GM19468 (cell line): ENCODE data around the gene CT45A9.
"Not testable (repeated sequence)": the region's sequence is repeated elsewhere in the genome, so short reads cannot be mapped to it uniquely, and the experiment has no call there.

Experiments
- ATAC-seq: cut with Tn5 transposase; IDR thresholded peaks from one replicate; pipeline ENCODE4 v1.9.1; 2021; ENCODE audit warnings: mild to moderate bottlenecking, moderate library complexity, moderate number of reproducible peaks; ENCODE audit not compliant: unreplicated experiment; ENCODE audit errors: extremely low read depth

CT45A9 gene, protein sequence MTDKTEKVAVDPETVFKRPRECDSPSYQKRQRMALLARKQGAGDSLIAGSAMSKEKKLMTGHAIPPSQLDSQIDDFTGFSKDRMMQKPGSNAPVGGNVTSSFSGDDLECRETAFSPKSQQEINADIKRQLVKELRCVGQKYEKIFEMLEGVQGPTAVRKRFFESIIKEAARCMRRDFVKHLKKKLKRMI

DNA sequence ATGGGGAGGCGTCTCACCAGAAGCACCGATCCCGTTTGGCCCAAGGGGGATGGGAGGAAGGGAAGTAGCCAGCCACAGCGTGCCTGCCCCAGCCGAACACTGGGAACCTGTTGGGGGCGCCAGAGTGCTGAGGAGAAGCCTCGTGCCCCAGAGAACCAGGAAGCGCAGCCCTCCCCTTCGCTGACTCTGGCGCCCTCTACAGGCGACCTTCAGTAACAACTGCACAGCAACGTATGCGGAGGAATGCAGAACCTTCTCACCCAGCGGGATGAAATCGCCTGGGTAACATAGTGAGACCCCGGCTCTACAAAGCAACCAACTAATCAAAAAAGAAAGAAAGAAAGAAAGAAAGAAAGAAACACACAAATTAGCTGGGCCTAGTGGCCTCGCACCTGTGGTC, at the start of gene CT45A9:
CT45A9 (minus strand) TSS at position 101 of the 400 bp plus-strand sequence. CDS start 3,751 bp downstream, outside the sequence.
- not testable (repeated sequence) for ATAC-seq

DNA sequence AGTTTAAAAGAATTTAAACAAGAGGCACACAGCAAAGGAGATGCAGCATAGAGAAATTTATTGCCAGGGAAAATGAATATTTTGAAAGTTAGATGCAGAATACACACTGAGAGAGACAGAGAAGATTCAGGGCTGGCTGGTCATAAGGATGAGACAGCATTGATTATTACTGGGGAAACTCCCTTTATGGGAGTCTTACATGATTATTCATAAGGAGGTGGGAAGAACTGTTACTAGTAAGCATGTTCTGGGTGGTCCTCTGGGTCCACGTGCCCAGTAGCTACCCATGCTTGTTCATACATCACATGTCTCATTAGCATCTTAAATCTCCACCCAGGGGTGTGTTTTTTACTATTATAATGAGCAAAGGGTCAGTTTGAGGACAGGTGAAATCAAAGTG, 48.9 kb upstream of the CT45A9 start:
- not testable (repeated sequence) for ATAC-seq

DNA sequence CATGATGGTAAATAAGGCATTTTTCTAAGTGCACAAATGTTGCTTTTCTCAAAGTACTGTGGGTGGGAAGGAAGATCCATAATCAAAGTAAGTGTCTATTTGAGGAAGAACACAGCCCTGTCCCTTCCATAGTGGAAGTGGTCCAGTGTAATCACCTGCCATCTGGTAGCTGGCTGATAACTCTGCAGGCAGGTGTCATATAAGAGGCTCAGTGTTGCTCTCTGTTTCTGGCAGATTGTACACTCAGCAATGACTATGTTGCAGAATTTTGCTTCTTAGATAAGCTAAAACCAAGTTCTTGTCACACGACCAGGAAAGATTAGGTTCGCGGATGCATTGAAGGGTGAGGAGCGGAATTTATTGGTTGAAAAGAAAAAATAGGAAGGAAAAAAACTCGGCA, 42.8 kb upstream of the CT45A9 start:
- no peak for ATAC-seq

DNA sequence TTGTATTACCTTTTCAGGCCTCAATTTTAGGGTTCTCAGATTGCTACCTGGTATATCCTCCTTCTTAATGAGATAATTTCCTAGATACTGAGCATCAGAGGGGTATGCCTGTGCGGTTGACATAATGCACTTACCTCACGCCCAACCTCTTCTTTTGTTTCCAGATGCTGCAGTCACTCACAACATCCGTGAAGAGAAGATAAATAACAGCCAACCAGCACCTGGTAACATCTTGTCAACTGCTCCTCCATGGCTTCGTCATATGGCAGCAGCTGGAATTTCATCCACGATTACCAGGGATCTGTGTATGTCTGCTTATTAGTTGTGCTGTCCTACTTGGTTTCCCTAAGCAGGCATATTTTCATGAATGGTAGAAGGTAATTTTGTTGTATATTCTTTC, 38.6 kb upstream of the CT45A9 start:
- ATAC-seq = no peak

DNA sequence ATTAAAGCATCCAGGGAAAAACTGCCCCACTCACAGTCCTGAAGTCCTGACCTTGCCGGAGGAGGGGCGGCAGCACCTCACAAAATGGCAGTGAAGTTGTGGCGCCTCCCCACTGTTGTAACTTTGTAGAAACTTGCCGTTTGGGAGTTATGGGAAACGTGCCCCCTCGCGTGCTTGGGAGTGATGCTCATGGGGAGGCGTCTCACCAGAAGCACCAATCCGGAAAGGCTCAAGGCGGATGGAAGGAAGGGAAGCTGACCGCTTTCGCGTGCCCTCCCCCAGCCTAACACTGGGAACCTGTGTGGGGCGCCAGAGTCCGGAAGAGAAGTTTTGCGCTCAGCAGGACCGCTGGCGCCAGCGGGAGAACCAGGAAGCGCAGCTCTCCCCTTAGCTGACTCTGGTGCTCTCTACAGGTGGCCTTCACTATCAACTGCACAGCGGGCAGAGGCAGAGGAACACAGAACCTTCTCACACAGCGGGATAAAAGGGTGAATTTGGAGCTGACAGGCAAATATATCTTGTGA, 21.7 kb upstream of the CT45A9 start, which contains the start of the genes CT45A10 and SAGE1:
CT45A10 (minus strand) TSS at position 151 of the 524 bp plus-strand sequence. CDS start 8,100 bp downstream, outside the sequence.
SAGE1 (plus strand) TSS at position 423 of the 524 bp plus-strand sequence. CDS start 2,527 bp downstream, outside the sequence.
- no peak for ATAC-seq

DNA sequence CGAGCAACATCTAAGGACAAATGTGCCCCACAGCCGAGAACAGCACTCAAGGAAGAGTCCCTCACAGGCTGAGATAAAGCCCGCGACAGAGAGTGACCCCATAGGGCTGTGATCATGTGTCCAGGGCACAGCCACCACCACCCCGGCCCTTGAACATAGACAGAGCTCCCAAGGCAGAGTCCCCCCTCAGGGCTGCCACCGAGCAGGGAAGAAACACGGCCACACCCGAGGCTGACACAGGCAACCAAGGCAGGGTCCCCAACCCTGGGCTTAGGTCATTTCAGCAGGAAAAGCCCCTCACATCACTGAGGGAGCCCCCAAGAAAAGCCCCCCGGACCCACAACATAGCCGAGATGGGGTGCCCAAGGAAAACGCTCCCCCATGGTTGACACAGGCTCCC, 21.2 kb upstream of the CT45A9 start:
- ATAC-seq = no peak

DNA sequence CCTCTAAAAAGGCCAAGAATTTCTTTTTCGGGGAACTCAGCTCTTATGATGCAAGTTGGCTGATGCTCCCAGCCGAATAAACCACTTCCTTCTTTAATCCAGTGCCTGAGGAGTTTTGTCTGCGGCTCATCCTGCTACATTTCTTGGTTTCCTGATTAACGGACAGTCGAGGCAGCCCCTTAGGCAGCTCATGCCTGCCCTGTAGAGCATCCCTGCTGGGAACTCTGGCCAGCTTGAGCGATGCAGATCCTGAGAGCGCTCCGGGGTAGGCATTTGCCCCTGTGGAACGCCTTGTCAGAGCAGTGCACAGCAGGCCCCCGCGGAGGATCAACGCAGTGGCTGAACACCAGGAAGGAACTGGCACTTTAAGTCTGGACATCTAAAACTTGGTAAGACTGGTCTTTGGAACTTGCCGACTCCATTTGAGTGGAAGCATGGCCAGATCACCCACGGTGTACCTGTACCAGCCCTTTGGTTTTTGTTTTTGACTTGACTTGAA, 18.5 kb upstream of the CT45A9 start:
- no peak for ATAC-seq

DNA sequence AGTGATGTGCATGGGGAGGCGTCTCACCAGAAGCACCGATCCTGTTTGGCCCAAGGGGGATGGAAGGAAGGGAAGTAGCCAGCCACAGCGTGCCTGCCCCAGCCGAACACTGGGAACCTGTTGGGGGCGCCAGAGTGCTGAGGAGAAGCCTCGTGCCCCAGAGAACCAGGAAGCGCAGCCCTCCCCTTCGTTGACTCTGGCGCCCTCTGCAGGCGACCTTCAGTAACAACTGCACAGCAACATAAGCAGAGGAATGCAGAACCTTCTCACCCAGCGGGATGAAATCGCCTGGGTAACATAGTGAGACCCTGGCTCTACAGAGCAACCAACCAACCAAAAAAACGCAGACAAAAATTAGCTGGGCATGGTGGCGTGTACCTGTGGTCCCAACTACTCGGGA, 17.4 kb upstream of the CT45A9 start:
- not testable (repeated sequence) for ATAC-seq

DNA sequence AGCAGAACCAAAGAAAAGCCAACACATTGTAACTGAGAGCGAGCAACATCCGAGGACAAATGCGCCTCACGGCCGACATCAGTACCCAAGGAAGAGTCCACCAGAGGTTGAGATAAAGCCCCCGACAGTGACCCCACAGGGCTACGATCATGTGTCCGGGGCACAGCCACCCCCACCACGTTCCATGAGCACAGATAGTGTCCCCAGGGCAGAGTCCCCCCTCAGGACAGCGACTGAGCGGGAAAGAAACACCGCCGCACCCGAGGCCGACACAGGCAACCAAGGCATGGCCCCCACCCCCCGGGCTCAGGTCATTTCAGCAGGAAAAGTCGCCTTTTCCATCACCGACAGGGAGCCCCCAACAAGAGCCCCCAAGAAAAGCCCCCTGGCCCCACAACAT, 16.6 kb upstream of the CT45A9 start:
- ATAC-seq = not testable (repeated sequence)

DNA sequence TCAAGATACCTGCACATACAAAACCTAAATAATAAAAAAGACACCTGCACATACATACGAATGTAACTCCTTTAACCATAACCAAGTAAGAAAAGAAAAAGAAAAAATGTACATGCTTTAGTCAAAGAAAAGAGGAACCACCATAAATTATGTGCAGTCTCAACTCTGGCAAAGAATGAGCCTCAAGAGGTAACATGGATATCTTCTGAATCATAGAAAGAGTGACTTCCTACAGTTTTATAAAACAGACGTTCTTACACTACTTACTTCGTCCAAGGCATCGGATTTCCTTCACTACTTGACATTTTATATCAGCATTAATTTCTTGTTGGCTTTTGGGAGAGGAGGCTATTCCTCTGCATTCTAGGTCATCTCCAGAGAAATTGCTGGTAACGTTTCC, 11.1 kb upstream of the CT45A9 start:
- ATAC-seq = not testable (repeated sequence)

DNA sequence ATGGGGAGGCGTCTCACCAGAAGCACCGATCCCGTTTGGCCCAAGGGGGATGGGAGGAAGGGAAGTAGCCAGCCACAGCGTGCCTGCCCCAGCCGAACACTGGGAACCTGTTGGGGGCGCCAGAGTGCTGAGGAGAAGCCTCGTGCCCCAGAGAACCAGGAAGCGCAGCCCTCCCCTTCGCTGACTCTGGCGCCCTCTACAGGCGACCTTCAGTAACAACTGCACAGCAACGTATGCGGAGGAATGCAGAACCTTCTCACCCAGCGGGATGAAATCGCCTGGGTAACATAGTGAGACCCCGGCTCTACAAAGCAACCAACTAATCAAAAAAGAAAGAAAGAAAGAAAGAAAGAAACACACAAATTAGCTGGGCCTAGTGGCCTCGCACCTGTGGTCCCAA, 17.2 kb downstream of the CT45A9 start, which contains the start of gene CT45A8:
CT45A8 (minus strand) TSS at position 101 of the 400 bp plus-strand sequence. CDS start 3,755 bp downstream, outside the sequence.
- not testable (repeated sequence) for ATAC-seq

DNA sequence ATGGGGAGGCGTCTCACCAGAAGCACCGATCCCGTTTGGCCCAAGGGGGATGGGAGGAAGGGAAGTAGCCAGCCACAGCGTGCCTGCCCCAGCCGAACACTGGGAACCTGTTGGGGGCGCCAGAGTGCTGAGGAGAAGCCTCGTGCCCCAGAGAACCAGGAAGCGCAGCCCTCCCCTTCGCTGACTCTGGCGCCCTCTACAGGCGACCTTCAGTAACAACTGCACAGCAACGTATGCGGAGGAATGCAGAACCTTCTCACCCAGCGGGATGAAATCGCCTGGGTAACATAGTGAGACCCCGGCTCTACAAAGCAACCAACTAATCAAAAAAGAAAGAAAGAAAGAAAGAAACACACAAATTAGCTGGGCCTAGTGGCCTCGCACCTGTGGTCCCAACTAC, 34.4 kb downstream of the CT45A9 start, which contains the start of gene CT45A7:
CT45A7 (minus strand) TSS at position 101 of the 400 bp plus-strand sequence. CDS start 3,747 bp downstream, outside the sequence.
- ATAC-seq = not testable (repeated sequence)

DNA sequence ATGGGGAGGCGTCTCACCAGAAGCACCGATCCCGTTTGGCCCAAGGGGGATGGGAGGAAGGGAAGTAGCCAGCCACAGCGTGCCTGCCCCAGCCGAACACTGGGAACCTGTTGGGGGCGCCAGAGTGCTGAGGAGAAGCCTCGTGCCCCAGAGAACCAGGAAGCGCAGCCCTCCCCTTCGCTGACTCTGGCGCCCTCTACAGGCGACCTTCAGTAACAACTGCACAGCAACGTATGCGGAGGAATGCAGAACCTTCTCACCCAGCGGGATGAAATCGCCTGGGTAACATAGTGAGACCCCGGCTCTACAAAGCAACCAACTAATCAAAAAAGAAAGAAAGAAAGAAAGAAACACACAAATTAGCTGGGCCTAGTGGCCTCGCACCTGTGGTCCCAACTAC, 51.7 kb downstream of the CT45A9 start, which contains the start of gene CT45A2:
CT45A2 (minus strand) TSS at position 101 of the 400 bp plus-strand sequence. CDS start 3,747 bp downstream, outside the sequence.
- ATAC-seq = not testable (repeated sequence)
